ENCODE data around the gene KIAA1614.

Gene KIAA1614

GRCh38 chr1:180939073-180939710 is 26.5 kb downstream of the KIAA1614 start:
- in situ Hi-C loops (cut with MboI; ENCODE audit: low sequenced_read_pairs): no loop called here

DNA sequence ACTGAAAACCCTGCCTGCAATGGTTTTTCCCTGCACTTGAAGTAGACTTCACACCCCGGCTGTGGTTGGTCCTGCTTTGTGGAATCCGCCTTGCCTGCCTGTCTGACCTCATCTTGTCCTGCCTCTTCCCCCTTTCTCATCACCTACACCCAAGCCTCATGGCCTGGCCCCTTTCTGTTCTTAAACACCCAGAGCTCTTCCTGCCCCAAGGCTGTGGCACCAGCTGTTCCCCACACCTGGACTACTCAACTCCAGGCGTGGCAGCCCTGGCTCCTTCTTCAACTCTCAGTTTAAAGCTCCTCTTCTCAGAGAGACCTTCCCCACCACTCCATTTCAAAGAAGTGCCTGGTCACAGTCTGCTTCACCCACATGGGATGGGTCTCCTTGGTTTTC is 27.0 kb downstream of the KIAA1614 start:
- in situ Hi-C loops (cut with MboI; ENCODE audit: low sequenced_read_pairs): no loop called here

DNA sequence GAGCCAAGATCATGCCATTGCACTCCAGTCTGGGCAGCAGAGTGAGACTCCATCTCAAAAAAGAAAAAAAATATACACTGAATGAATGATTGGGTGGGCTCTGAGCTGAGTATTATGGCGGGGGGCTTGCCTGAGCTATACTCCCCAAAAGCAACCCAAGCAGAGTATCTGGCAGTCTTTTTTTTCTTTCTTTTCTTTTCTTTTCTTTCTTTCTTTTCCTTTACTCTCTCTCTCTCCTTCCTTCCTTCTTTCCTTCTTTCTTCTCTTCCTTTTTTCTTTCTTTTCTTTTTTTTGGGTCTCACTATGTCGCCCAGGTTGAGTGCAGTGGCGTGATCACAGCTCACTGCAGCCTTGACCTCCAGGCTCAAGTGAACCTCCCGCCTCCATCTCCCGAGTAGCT is 27.7 kb downstream of the KIAA1614 start:
- in situ Hi-C loops (cut with MboI; ENCODE audit: low sequenced_read_pairs): no loop called here

GRCh38 chr1:180941518-180942275 is 29.0 kb downstream of the KIAA1614 start:
- in situ Hi-C loops (cut with MboI; ENCODE audit: low sequenced_read_pairs): no loop called here

DNA sequence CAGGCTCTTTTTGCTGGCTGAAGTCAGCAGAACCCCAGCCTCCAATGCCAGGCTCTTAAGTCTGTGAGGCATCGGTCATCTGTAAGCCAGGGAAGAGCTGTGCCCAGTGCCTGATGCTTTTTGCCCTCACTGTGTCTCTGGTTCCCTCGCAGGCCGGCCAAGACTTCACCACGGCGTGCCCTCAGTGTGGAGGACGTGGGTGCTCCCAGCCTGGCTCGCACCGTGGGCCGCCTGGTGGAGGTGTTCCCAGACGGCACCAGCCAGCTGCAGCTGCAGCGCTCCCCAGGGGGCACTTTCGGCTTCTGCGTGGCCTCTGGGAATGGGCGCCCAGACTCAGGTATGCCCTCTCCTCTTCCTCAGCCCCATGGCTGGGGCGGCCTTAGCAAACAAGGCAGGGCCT is 32.5 kb downstream of the KIAA1614 start:
- in situ Hi-C loops (cut with MboI; ENCODE audit: low sequenced_read_pairs): no loop called here

GRCh38 chr1:180945551-180945950 is 32.9 kb downstream of the KIAA1614 start:
- in situ Hi-C loops (cut with MboI; ENCODE audit: low sequenced_read_pairs): no loop called here

- in situ Hi-C loops (cut with MboI; ENCODE audit: low sequenced_read_pairs): no loop called here
These were observed 33.4 kb downstream of the KIAA1614 start for GRCh38 chr1:180946056-180946455.

GRCh38 chr1:180946541-180947498 is 34.1 kb downstream of the KIAA1614 start:
- in situ Hi-C loops (cut with MboI; ENCODE audit: low sequenced_read_pairs): no loop called here

GRCh38 chr1:180947499-180947885 is 34.8 kb downstream of the KIAA1614 start:
- in situ Hi-C loops (cut with MboI; ENCODE audit: low sequenced_read_pairs): no loop called here

- in situ Hi-C loops (cut with MboI; ENCODE audit: low sequenced_read_pairs): no loop called here
These were observed 35.4 kb downstream of the KIAA1614 start for GRCh38 chr1:180947901-180948640.

GRCh38 chr1:180948641-180949615 is 36.2 kb downstream of the KIAA1614 start:
- in situ Hi-C loops (cut with MboI; ENCODE audit: low sequenced_read_pairs): no loop called here

DNA sequence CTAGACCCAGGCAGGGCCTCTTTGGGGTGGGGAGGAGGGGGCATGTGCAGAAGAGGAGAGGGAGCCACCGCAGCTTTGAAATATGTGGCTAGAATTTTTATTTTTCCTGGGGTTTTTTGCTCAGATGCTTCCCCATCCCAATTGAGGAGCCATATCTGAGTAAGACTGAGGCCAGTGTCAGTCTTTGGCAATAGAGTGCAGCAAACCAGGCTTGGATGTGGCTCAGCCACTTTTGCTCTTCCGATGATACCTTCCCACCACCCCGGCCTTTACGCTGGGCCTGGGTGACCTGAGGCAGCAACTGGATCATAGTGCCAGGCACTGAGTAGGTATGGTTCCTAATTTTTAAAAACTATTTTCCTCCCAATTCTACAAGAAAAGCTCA is 36.9 kb downstream of the KIAA1614 start:
- in situ Hi-C loops (cut with MboI; ENCODE audit: low sequenced_read_pairs): no loop called here

DNA sequence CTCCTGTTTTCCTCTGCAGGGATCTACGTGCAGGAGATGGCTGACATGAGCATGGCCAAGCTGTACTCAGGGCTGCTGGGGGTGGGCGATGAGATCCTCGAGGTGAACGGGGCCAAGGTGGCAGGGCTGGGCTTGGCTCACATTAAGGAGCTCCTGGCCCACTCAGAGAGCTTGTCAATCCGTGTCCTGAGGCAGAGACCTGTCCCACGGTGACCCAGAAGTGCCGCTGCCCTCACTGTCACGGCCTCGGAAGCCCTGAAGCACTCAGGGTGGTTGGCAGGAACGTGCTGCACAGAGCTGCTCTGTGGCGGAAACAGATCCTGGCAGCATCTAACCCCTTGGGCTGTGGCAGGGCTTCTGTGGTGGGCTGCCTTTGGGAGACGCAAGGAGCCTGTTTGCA is 37.6 kb downstream of the KIAA1614 start:
- in situ Hi-C loops (cut with MboI; ENCODE audit: low sequenced_read_pairs): no loop called here

DNA sequence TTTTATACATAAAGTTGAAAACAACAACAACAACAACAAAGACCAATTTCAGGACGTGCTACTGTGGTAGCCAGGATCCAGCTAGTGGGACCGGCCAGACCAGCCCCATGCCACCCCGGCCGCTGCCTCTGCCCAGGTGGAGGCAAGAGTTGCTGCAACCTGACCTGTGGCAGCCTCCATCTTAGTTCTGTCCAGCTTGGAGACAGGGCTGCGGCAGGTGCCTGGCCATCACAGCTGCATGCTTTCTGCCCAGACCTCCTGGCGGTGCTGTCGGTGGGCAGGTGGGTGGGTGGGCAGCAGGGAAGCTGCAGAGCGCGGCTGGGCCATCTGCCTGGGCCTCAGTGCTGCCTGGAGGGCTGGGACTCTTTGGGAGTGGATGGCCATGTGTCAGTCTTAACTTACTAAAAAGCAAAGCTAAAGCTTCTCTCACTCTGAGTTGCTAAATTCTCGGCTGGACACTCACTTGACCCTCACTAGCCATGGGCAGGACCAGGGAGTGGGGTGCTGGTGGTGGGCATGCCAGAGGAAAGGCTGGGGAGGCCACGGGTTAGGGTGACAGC is 38.6 kb downstream of the KIAA1614 start:
- in situ Hi-C loops (cut with MboI; ENCODE audit: low sequenced_read_pairs): no loop called here

- in situ Hi-C loops (cut with MboI; ENCODE audit: low sequenced_read_pairs): no loop called here
These were observed 39.3 kb downstream of the KIAA1614 start for GRCh38 chr1:180951836-180952656.

DNA sequence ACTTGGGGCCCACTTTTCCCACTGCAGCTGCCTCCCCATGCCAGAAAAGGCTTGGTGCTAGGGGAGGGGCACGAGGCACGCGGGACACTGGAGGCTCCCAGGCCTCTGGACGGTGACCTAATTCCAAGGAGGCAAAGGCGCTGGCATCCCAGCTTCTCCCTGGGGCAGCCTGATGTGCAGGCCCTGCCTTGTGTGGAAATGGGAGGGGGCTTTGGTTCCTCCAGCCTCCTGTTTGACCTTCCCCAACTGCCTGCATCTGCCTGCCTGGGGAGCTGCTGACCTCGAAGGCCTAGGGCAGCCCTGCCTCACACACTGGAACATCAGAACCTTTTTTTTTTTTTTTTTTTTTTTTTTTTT is 39.9 kb downstream of the KIAA1614 start:
- in situ Hi-C loops (cut with MboI; ENCODE audit: low sequenced_read_pairs): no loop called here

DNA sequence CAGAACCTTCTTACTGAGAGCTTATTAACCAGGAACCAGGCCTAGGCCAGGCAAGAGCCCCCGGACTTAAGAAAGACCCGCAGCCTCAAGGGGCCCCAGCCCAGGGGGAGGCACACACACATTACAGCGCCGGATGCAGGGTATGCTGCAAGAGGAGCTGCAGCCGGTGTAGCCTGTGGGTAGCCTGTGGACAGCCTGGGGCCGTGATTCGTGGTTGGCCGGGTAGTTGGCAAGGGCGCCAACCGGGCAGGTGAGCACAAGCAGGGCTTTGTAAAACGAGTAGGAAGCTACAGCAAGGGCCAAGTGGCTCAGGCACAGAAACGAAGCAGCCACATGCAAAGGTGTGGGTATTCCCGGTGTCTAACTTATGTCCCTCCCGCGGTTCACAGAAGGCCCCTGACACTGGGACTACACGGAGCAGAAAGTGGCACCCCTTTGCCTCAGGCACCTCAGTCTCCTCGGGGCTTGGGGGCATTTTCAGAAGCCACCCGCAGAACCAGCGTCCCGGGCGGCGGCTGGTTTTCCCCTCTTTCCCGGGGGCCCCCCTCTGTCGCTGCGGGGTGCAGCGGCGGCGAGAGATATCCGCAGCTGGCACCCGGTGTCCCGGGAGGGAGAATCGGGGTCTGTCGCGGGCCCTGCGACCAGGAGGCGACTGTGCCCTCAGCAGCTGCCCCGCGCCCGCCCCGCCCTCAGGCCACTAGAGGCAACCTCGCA is 40.8 kb downstream of the KIAA1614 start:
- in situ Hi-C loops (cut with MboI; ENCODE audit: low sequenced_read_pairs): no loop called here

Measured in hTERT RPE-1 (cell line).